GM18868 (cell line): Measurements from ENCODE around the gene RESP18.
A peak's percentile ranks its signal among the peaks of the same experiment; 100 is the strongest.

Experiments
- ATAC-seq: cut with Tn5 transposase; IDR thresholded peaks from one replicate; pipeline ENCODE4 v1.9.1; 2021; ENCODE audit warnings: mild to moderate bottlenecking, moderate library complexity; ENCODE audit not compliant: unreplicated experiment

RESP18 gene

GRCh38 chr2:219278655-219279150 is 53.8 kb downstream of the RESP18 start:
- no peak for ATAC-seq

DNA sequence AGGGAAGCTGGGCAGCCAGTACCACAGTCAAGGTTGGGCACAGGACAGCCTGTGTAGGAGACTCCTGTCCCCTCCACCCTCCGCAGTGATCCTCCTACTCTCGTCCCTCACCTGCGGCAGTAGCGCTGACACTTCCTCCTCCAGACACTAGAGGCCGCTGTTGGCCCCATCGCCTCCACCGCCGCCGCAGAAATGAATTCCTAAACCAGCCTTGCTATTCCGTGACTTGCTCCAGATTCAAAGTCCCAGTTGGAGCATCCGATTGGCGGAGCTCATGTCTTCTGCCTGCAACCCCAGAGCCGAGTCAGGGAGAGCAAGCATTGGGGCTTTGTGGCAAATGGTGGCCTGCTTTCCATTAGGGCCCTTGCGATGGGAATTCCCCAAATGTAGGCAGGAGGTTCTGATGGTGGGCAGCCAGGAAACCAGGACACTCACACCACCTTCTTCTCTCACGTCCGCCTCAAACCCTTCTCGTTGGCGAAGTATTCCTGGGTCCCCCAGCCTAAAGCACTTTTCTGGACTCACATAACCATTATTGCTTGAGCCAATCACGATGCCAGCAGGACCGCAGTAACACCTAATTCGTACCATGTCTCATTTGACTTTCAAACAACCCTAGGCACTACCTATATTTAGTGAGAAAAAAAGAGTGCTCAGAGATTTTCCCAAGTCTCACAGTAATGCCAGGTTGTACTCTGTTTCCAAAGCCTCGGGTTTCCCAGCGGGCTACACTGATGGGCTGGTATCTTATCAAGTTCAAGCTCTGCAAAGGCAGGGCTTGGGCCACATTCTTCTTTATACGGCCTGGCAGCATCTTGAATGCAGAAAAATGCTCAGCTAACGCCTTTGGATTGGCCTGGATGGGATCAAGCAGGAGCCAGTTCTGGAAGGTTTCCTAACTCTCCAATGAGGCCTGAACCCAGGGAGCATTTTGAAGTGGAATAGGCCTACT is 54.6 kb downstream of the RESP18 start:
- peak; percentile 24 for ATAC-seq
